ENCODE data around the gene PRPSAP2. TPM values are rescaled to one million over a fixed set of nuclear protein-coding genes. Genes with fewer than 3 reads are reported as not detected.

PRPSAP2 gene
- polyA plus RNA-seq, 1 donor: 21.1 TPM

Other genes with a start within 250 kb of the PRPSAP2 start
- gene TBC1D28, start 213.7 kb upstream of the PRPSAP2 start, polyA plus RNA-seq (ENCODE audit: insufficient read length): 0.36 TPM
- gene FOXO3B, start 175.8 kb upstream of the PRPSAP2 start, polyA plus RNA-seq (ENCODE audit: insufficient read length): 4.9 TPM
- gene FBXW10, start 114.1 kb upstream of the PRPSAP2 start, polyA plus RNA-seq (ENCODE audit: insufficient read length): 0.13 TPM
- 19.0 TPM for gene TVP23B, start 76.9 kb upstream of the PRPSAP2 start, polyA plus RNA-seq (ENCODE audit: insufficient read length)
- 0.12 TPM for gene SLC5A10, start 94.0 kb downstream of the PRPSAP2 start, polyA plus RNA-seq (ENCODE audit: insufficient read length)
- 0.46 TPM for gene FAM83G, start 146.6 kb downstream of the PRPSAP2 start, polyA plus RNA-seq (ENCODE audit: insufficient read length)
- 3.2 TPM for gene GRAP, start 188.8 kb downstream of the PRPSAP2 start, polyA plus RNA-seq (ENCODE audit: insufficient read length)

Measured in hindlimb muscle (tissue), 1 donor.